Panc1 (cell line): ENCODE measurements around the gene IQGAP1.

Experiments
- POLR2AphosphoS5 ChIP-seq: IDR thresholded peaks from 2 replicates; pipeline ENCODE4 v1.6.1; 2012; ENCODE audit warnings: mild to moderate bottlenecking, low read depth, low read length, moderate library complexity
- TF ChIP-seq, protein P1 (sequence below): fragments of 450-650 bp; IDR thresholded peaks from 2 replicates; pipeline ENCODE4 v1.5.1; 2017; ENCODE audit warnings: mild to moderate bottlenecking

DNA sequence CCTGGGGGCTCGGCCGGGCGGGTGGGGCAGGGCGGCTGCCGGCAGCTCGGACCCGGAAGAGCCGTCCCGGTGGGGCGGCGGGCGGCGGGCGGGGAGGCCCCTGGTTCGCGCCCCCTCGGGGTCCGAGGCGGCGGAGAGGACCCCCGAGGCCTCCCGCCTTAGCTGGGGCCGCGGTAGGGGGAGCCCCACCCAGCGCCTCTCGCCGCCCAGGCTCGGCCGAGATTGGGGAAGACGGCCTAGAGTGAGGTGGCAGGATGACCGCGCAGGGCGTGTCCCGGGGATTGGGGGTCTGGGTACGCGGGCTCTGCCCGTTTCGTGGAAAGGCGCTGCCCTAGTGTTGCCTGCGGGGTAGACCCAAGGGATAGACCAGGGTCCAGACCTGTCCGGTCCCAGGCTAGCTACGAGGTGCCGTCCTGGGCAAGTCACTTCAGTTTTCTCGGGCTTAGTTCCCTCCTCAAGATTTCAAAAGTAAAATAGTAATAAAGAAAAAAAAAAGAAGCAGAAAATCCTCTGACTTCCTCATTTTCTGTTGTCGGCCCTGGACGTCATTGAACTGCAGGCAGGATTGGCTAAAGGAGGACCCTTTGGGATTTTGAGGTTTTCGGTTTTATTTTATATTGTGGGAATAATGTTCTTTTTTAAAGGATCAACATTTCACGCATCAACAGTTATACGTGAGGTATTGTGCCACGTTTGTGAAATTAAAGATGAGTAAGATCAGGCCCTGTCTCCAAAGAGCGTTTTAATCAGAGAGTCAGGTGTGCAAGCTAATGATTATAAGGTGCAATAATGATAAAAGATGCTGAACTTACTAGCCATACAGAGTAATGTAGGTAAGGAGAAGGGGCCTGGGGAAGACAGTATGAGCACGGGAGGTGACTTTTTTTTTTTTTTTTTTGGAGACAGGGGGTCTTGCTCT is 679 bp downstream of the IQGAP1 start:
- no peak for TF ChIP-seq POLR2AphosphoS5
- TF ChIP-seq, protein P1, sequence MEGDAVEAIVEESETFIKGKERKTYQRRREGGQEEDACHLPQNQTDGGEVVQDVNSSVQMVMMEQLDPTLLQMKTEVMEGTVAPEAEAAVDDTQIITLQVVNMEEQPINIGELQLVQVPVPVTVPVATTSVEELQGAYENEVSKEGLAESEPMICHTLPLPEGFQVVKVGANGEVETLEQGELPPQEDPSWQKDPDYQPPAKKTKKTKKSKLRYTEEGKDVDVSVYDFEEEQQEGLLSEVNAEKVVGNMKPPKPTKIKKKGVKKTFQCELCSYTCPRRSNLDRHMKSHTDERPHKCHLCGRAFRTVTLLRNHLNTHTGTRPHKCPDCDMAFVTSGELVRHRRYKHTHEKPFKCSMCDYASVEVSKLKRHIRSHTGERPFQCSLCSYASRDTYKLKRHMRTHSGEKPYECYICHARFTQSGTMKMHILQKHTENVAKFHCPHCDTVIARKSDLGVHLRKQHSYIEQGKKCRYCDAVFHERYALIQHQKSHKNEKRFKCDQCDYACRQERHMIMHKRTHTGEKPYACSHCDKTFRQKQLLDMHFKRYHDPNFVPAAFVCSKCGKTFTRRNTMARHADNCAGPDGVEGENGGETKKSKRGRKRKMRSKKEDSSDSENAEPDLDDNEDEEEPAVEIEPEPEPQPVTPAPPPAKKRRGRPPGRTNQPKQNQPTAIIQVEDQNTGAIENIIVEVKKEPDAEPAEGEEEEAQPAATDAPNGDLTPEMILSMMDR, result no peak
